Activated CD8-positive, alpha-beta memory T cell treated with anti-CD3 and anti-CD28 coated beads for 1 hour (primary cell): ENCODE results near the gene TCHP.
"Not testable (repeated sequence)": the region's sequence is repeated elsewhere in the genome, so short reads cannot be mapped to it uniquely, and the experiment has no call there.

Source experiments
- DNase-seq, 2 donors: peaks; one replicate each; pipeline ENCODE4 v3.0.0-alpha.2; 2020; ENCODE audit warnings: low read depth in 1 of 2; ENCODE audit errors: extremely low read depth in 1 of 2

TCHP gene

DNA sequence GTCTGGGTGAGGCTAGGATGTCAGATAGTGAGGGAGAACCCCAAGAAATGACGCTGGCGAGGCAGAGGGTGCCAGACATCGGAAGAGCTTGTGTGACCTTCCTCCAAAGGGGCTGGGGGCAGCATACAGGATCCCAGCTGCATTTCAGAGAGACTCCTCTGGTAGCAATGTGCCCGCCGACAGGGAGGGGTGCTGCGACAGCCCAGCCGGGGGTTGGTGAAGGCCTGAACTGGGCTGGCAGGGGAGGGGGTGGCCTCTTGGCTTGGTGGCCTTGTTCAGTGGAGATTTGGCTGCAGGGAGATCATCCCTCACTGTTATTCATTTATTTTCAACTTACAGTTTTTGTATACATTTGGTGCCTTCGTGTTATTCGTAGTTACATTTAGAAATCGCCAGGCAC, 5.2 kb downstream of the TCHP start:
- no peak for DNase-seq

GRCh38 chr12:109910254-109910968, 10.3 kb downstream of the TCHP start:
- no peak for DNase-seq

DNA sequence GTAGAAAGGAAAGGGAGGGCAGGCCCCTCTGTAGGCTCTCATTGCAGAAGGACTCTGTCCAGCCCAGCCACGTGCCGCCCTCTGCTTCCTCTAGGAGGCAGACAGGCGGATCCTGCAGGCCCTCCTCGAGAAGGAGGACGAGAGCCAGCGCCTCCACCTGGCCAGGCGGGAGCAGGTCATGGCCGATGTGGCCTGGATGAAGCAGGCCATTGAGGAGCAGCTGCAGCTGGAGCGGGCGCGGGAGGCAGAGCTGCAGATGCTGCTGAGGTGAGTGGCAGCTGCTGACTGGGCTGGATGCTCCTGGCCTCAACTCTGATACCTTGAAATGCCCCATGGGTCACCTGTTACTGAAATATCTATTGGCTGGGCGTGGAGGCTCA, 10.9 kb downstream of the TCHP start:
- DNase-seq: no peak

- no peak for DNase-seq
These were observed 12.8 kb downstream of the TCHP start for GRCh38 chr12:109912855-109913321.

- DNase-seq: no peak
These were observed 14.4 kb downstream of the TCHP start for GRCh38 chr12:109914461-109914860.

DNA sequence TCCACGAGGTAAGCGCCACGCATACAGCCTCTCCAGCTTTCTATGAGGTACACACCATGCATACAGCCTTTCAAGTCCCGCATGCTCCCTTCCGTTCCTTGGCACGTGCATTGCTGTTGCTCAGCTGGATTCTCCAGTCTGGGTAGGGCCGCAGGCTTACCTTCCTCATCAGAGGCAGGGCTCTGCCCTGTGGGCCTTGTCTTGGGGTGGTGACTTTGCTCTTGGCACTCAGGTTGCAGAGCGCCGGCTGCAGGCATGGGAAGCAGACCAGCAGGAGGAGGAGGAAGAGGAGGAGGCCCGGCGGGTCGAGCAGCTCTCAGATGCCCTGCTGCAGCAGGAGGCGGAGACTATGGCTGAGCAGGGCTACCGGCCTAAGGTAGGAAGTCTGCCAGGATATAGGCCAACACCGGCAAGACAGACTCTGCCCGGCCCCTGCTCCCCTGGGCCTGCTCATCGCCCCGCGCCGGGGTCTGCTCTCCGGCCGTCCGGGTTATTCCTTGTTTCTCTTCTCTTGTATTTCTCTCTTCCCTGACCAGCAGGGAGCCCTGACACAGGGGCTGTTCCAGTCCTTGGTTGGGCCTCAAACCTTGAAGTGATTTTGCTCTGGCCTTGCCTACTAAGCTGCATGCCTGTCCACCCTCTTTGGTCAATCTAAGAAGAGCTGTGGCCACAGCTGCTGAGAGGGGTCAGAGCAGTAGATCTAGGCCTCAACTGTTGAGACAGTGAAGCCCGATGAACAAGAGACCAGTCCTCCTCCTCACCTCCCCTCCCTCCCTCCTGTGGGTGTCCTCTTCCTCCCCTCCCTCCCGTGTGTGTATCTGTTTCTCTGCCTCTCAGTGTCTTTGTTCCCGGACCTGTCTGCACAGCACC, 15.3 kb downstream of the TCHP start:
- DNase-seq: no peak

DNA sequence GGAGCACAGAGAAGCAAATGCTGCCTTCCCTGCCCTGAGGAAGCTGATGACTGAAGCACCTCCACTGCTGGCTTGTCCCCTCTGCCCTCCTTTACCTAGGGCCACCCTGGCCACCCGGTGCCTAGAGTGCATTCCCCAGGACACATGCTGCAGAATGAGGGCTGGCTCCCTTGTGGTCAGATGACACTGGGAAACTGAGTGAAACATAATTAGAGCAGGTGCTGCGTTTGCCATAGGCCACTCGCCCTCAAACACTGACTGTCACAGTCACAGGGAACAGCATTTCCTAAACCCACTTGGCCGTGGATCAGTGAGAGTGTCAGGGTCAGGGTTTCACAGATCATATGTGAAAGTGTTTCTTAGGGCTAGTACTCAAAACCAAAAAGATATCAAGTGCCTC, 16.0 kb downstream of the TCHP start:
- no peak for DNase-seq

DNA sequence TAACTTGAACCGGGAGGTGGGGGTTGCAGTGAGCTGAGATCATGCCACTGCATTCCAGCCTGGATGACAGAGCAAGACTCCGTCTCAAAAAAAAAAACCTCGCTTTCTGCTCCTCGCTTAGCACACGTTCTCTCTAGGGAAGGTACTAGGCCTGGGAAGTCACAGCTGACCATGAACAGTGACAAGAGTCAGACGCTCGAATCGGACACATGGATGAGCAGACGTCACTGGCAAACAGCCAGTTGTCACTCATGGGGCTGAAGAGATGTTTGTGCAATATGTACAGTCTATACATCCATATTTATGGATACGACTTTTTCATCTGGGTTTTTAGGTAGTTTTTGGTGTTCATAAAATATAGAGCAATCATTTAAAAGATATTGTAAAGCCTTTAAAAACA, 19.4 kb downstream of the TCHP start:
- no peak for DNase-seq

GRCh38 chr12:109920261-109920780, 20.2 kb downstream of the TCHP start:
- no peak for DNase-seq

DNA sequence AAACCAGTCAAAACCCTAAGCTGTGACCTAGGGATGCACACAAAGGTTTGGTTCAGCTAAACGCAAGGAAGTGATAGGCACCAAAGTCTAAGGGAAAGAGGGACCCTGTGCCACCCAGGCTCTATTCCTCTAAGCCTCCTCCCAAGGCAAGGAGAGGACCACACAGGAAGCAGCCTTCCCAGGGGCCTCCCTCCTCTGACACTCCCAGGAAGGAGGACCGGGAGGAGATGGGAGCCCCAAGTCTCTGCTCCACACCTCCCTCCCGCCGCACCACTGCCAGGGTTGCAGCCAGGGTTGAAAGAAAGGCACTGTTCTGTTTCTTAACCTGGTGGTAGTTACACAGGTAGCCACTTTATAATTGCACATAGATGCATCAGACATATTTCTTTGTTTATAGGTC, 21.9 kb downstream of the TCHP start:
- no peak for DNase-seq

- DNase-seq: no peak
These were observed 23.0 kb downstream of the TCHP start for GRCh38 chr12:109923038-109923437.

DNA sequence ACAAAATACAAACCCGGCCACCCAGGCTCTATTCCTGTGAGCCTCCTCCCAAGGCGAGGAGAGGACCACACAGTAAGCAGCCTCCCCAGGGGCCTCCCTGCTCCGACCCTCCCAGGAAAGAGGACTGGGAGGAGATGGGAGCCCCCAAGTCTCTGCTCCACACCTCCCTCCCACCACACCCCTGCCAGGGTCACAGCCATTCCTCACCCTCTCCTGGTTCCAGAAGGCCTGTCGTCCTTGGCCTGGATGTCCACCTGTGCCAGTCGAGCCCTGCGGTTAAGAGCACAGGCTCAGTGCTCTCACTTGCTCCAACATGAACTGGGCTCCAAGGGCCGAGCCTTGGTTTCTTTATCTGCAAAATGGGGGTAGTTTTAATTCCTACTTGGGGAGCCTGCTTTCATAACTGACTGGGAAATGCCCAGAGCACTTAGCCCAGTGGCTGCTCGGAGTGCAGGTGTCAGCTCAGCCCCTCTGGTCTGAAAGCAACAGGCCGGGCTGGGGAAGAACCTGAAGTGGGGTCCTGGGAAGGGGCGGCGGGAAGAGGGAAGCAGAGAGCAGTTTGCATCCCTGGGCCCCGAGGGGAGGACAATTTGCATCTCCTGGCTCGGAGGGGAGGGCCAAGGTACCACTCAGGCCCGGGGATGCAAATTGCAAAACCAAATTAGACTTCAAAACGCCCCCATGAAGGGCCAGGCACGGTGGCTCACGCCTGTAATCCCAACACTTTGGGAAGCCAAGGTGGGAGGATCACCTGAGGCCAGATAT, 23.6 kb downstream of the TCHP start:
- no peak for DNase-seq

DNA sequence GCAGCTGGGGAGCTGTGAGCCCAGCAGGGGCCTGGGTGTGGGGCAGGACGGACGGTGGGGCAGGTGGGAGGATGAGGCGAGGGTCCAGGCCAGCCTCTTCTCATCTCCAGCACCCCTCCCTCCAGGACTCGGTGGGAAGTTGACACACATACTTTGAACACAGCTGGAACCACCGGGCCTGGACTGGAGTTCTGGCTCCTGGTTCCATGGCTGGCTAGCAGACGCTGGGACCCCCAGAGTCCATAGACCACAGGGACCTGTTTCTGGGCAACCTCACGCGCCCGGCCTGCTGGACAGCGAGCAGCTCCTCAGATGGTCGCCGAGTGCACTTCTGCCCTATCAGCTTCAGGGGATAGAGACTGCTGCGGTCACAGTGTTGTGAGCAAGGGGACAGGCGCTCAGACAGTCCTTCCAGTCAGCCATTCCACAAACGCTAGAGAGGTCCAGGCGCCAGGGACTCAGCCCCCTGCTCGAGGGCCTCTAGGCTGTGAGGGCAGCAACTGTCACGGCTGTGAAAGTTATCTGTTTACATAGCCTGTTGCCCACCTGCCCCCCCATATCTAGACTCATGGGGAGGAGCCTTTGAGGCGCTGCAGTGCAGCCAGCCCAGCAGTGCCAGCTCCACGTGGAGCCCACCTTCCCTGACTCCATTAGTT, 25.2 kb downstream of the TCHP start:
- no peak for DNase-seq

- no peak for DNase-seq
These were observed 25.9 kb downstream of the TCHP start for GRCh38 chr12:109926016-109926415.

GRCh38 chr12:109926488-109927210, 26.6 kb downstream of the TCHP start:
- no peak for DNase-seq

DNA sequence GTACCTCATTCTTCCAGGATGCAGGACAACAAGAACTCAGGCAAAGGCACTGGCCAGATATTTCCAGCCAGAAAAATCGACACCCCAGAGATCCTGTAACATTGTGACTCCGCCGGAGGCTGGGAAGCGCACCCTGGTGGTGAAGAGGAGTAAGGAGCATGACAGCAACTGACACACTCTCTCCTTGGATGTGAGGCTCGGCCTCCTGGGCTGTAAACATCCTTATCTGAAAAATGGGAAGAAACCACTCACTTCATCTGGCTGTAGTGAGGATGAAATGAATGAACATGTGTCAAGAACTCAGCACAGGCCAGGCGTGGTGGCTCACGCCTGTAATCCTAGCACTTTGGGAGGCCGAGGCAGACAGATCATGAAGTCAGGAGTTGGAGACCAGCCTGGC, 27.5 kb downstream of the TCHP start:
- DNase-seq: no peak

DNA sequence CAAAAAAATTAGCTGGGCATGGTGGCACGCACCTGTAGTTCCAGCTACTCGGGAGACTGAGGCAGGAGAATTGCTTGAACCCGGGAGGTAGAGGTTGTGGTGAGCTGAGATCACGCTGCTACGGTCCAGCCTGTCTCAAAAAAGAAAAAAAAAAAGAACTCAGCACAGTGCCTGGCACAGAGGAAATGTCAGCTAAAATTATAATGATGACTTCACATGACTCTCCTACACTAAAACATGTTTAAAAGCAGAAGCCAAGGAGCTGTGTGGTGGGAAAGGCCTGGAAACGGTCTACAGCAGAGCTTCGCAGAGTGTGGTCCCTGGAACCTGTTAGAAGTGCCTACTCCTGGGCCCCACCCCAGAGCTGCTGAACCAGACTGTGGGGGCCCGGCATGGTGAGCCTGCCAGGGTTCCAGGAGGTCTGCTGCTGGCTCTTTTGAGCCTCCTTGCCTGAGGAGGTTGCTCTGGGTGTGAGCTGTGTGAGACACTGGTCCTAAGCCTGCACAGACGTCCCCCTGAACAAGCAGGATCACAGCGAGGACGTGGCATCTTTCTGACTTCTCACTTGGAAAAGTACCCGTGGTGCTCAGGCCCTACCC, 28.1 kb downstream of the TCHP start:
- no peak for DNase-seq

- DNase-seq: not testable (repeated sequence)
These were observed 29.3 kb downstream of the TCHP start for GRCh38 chr12:109929326-109929725.

DNA sequence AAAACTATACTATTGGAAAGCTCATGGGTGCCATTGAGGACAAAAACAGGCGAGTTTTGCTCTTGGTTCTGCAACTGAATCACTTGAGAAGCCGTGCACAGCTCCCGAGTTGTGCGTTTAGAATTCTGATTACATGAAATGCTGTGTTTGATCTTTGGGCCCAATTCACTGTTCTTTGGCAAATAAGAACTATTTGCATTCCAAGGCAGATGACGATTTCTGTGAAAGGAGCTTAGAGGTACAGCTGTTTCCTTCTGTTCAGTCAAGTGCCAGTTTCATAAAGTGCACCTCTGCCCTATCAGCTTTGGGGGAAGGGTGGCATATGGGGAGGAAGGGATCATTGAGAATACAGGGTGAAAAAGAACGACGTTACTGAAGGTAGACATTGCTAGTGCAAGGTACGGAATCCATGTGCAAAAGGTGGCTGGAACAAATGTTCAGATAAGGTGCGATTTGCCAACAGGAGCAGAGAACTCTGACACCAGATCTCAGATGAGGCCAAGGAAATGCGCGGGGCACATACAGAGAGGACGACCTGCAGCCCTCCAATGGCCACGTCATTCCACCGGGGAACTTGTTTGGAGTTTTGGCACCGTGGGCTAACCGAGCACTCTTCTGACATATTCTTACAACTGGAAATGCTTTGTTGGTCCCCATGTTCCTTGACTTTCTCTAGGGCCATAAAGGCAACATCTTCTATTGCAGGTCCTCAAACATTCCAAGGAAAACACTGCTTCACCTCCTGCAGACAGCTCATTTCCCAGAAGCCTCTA, 30.1 kb downstream of the TCHP start:
- no peak for DNase-seq
